Mesangial cell (primary cell): Measurements from ENCODE around the gene LRIF1. TPM values are rescaled to one million over a fixed set of nuclear protein-coding genes. Genes with fewer than 3 reads are reported as not detected.

Experiments used
- total RNA-seq: library from RNA; depleted of rRNA; stranded (reverse); fragments of >200 nt; gene quantifications from 2 replicates; pipeline ENCODE4 v1.2.3, GENCODE V29; 2015

LRIF1 gene
- 4.6 and 6.3 TPM in 2 replicates for total RNA-seq

GRCh38 chr1:110963691-110964454, at the start of gene LRIF1:
LRIF1 (minus strand) TSS chr1:110963922; CDS start chr1:110963688, 234 bp downstream.

Other genes with a start within 250 kb of the LRIF1 start
- not detected in 2 replicates for gene CD53, start 90.8 kb downstream of the LRIF1 start, total RNA-seq
- gene DRAM2, start 176.2 kb upstream of the LRIF1 start, total RNA-seq, result 29.0 and 42.5 TPM in 2 replicates
- 17.9 and 18.7 TPM in 2 replicates for gene CEPT1, start 176.3 kb upstream of the LRIF1 start, total RNA-seq
- gene DENND2D, start 236.7 kb upstream of the LRIF1 start, total RNA-seq, result 5.4 and 8.5 TPM in 2 replicates